Pancreas (tissue), 10 donors: ENCODE results near the gene B4GALNT3. TPM values are rescaled to one million over a fixed set of nuclear protein-coding genes. Genes with fewer than 3 reads are reported as not detected.
A peak's percentile ranks its signal among the peaks of the same experiment; 100 is the strongest.

Experiments used
- ATAC-seq, 4 donors: fragments of 200-7000 bp; cut with Tn5 transposase; one replicate each; pipeline versions ENCODE4 v1.8.0 to v1.9.1; 2020; ENCODE audit warnings: mild to moderate bottlenecking in 4 of 4, moderate library complexity in 4 of 4
- DNase-seq, 6 donors: peaks; one replicate each; pipeline ENCODE4 v3.0.0-alpha.2; 2020
- FAIRE-seq: peaks from 2 replicates; lab custom pipeline; 2012; peaks lifted over from hg19 to GRCh38; lab: Jason Lieb, UNC
- H3K27ac ChIP-seq, 4 donors: fragments of 200-600 bp; sonication (generic); 1 replicate in 3 of 4; 2 replicates in 1 of 4; pipeline versions ENCODE4 v1.5.0 to v1.8.0; 2020
- H3K27me3 ChIP-seq, 4 donors: fragments of 200-600 bp; one replicate each; pipeline ENCODE4 v1.8.0; 2021
- H3K36me3 ChIP-seq, 3 donors: fragments of 200-600 bp; sonication (generic) in 1 of 3; one replicate each; pipeline versions ENCODE4 v1.5.0 to v1.8.0; 2020 to 2021
- H3K4me1 ChIP-seq, 3 donors: fragments of 200-600 bp; one replicate each; pipeline ENCODE4 v1.8.0; 2021
- H3K4me3 ChIP-seq, 4 donors: fragments of 200-600 bp; sonication (generic) in 2 of 4; one replicate each; pipeline versions ENCODE4 v1.5.0 to v1.8.0; 2020 to 2021
- H3K9me3 ChIP-seq, 4 donors: fragments of 200-600 bp; one replicate each; pipeline ENCODE4 v1.8.0; 2021
- WGBS, 2 donors: extraction: QIAGEN DNeasy Blood & Tissue Kit; methylation state at CpG; one replicate each; pipeline ENCODE4 v1.1.7; 2013; 5-methylcytosine and 5-hydroxymethylcytosine counted together
- intact Hi-C, 3 donors: fragments of 100-400 bp; cut with DNase I; formaldehyde crosslinking; loops; one replicate each; pipeline versions ENCODE4 v1.11.1 to v1.14.2; 2022
- polyA plus RNA-seq, 2 donors: library from polyadenylated mRNA; stranded (reverse); fragments of 200-250 nt; gene quantifications; one replicate each; pipeline ENCODE4 v1.2.3, GENCODE V29; 2013
- total RNA-seq, 6 donors: library from RNA; stranded (reverse); fragmentation: NEBNext Ultra II Directional in 4 of 6; extraction: Animal tissue kit (Norgen Biotek cat#: 25700) in 4 of 6; gene quantifications; one replicate each; pipeline versions ENCODE4 v1.2.1 to v1.2.4, GENCODE V29; 2021 to 2023
- TF ChIP-seq, protein P1 (sequence below), 4 donors: fragments of 200-600 bp; sonication (generic) in 3 of 4; IDR thresholded peaks; one replicate each; pipeline versions ENCODE4 v1.5.0 to v1.8.0; 2021; ENCODE audit warnings: antibody characterized with exemption in 4 of 4
- donor health status: healthy with polysubstance abuse.
- donor health status: DM: no; HTN: no; CAD: no; lungs with moderate emphysema.
- donor health status: DM: no; HTN: no; CAD: no.
- donor health status: control.
- donor health status: control.
- donor health status: Bipolar disorder and iron deficiency.
- donor health status: DM: yes; HTN: yes; CAD: no.
- donor health status: DM: no; HTN: no; CAD: no.
- donor health status: DM: no; HTN: no; CAD: no.
- donor health status: DM: yes; HTN: yes; CAD: no.

B4GALNT3 gene
- total and polyA plus RNA-seq, 8 donors = 3.8 to 19.5 (median 7.7) TPM

DNA sequence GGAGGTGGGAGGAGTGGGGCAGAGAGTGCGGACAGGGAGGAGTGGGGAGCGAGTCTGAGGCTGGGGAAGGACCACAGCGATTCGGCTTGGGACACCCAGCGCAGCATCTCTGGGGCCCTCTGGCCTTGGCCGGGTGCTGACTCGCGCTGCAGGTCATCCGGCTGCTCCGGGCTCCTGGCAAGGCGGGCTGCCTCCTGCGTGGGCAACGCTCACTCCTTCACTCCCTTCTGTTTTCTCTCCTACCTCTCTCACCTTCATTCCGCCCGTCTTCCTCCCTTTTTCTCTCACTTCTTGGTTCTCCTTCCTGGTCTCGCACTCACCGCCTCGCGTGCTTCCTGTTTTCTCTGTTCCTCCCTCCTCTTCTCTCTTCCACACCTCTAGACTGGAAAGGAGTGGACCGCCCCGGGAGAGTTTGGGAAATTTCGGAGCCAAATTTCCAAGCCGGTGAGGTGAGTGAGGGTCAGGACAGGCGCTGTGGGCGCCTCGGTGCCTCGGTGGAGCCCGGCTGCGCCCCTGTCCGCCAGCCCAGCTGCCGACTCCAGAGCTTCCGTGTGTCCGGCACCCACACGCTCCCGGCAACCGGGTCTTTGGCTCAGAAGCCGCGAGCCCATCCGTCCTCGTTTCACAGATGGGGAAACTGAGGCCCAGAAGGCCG lies 86.7 kb downstream of the B4GALNT3 start:
- DNase-seq = no peak
- ATAC-seq = peak in 2 of 4 donors; percentile 9
- Histone ChIP-seq H3K4me1 (no peaks in the 10 kb centered on the region), H3K4me3 (no peak overlapping the region), H3K27me3 (peaks cover 0 to 3% (median 0%) of the 10 kb centered on the region in 4 donors), H3K27ac (no peak overlapping the region), H3K36me3 (no peaks in the 10 kb centered on the region), H3K9me3 (no peaks in the 10 kb centered on the region)
- WGBS, 2 donors = 62 to 72% methylated on average over 33 to 41 of the region's 41 CpGs
- no peak for FAIRE-seq
- TF ChIP-seq, protein P1, sequence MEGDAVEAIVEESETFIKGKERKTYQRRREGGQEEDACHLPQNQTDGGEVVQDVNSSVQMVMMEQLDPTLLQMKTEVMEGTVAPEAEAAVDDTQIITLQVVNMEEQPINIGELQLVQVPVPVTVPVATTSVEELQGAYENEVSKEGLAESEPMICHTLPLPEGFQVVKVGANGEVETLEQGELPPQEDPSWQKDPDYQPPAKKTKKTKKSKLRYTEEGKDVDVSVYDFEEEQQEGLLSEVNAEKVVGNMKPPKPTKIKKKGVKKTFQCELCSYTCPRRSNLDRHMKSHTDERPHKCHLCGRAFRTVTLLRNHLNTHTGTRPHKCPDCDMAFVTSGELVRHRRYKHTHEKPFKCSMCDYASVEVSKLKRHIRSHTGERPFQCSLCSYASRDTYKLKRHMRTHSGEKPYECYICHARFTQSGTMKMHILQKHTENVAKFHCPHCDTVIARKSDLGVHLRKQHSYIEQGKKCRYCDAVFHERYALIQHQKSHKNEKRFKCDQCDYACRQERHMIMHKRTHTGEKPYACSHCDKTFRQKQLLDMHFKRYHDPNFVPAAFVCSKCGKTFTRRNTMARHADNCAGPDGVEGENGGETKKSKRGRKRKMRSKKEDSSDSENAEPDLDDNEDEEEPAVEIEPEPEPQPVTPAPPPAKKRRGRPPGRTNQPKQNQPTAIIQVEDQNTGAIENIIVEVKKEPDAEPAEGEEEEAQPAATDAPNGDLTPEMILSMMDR (IDR thresholded peaks at IDR 0.05) = no peak
- intact Hi-C loops = loop anchor here (5.0 to 10.0 kb wide), 2 partner anchors 102 to 104 kb away; no protein-coding TSS in a partner anchor

DNA sequence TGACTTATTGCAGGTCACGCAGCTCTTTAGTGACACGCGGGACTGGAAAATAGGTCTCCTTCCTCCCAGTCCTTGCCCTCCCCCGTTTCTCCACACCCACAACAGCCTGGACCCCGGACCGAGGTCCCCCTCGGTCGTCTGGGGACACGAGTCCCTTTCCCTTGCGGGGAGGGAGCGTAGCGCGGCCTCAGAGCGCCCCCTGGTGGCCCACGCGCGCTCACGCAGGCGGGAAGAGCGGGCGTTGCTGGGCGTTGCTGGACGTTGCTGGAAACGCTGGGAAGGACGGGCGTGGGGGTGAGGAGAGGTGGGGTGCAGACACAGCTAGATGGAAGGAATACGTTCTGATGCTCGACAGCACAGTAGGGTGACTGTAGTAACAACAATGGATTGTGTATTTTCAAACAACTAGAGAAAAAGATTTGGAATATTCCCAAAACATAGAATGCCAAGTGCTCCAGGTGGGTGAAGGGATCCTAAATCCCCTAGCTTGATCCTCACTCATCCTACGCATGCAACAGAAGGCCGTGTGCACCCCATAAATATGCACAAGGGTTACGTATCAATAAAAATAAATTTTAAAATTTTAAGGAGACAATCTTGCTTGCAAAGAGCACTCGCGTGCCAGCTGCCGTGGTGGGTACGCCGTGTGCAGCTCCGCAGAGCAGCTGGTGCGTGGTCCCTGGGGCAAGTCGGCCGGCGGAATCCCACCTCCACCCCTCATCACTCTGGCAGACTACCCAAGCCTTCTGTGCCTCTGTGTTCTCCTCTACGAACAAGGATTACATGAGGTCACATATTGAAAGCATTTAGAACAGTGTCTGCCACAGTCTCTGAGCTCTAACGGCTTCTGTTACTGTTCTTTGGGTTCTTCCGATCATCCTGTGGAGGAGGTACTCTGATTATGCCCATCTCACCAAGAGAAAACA lies 87.4 kb downstream of the B4GALNT3 start:
- Histone ChIP-seq H3K36me3 (no peaks in the 10 kb centered on the region), H3K4me1 (no peaks in the 10 kb centered on the region), H3K4me3 (no peak overlapping the region), H3K9me3 (no peaks in the 10 kb centered on the region), H3K27me3 (peaks cover 0 to 3% (median 0%) of the 10 kb centered on the region in 4 donors), H3K27ac (no peak overlapping the region)
- peak in 4 of 6 donors; percentile 35 to 94 (median 78) for DNase-seq
- 24 to 25% methylated on average over 43 to 44 of the region's 44 CpGs for WGBS, 2 donors
- ATAC-seq = peak; percentile 88 to 93 (median 93)
- TF ChIP-seq, protein P1 (IDR thresholded peaks at IDR 0.05) = peak; percentile 96 to 98 (median 98)
- FAIRE-seq = no peak
- intact Hi-C loops = loop anchor here (5.0 to 10.0 kb wide), 2 partner anchors 102 to 105 kb away; no protein-coding TSS in a partner anchor

DNA sequence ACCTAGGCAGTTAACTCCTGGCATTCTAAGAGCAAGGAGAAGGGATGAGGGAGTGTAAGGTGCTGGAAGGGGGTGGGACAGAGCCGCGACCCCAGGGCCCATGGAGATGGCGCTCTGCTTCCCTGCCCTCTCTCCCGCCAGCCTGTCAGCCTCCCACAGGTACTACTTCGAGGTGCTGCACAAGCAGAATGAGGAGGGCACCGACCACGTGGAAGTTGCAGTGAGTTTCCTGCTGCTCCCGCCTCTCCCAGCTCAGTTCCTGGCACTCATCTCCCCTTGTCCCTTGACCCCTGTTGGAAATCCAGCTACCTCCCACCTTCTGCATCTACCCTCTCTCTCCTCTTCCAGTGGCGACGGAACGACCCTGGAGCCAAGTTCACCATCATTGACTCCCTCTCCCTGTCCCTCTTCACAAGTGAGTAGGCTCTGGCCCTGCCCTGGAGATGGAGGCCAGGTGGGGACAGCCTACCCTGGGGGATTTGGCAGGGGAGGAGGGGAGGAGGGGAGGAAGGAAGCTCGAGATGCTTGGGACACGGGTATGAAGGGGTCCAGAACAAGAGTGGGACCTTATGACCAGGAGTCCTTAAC lies 88.2 kb downstream of the B4GALNT3 start:
- ATAC-seq (no peak), FAIRE-seq (no peak), DNase-seq (no peak)
- Histone ChIP-seq H3K4me1 (no peaks in the 10 kb centered on the region), H3K27ac (no peak overlapping the region), H3K9me3 (no peaks in the 10 kb centered on the region), H3K27me3 (peaks cover 0 to 3% (median 0%) of the 10 kb centered on the region in 4 donors), H3K36me3 (no peaks in the 10 kb centered on the region), H3K4me3 (no peak overlapping the region)
- TF ChIP-seq, protein P1 (IDR thresholded peaks at IDR 0.05) = no peak
- 63 to 65% methylated on average over 13 of the region's 13 CpGs for WGBS, 2 donors
- intact Hi-C loops = loop anchor here (5.0 to 10.0 kb wide), 2 partner anchors 103 to 106 kb away; no protein-coding TSS in a partner anchor

- no peak overlapping the region for H3K4me3 ChIP-seq
- peaks cover 0 to 3% (median 0%) of the 10 kb centered on the region in 4 donors for H3K27me3 ChIP-seq
- H3K4me1 ChIP-seq = no peaks in the 10 kb centered on the region
- intact Hi-C loops = loop anchor here (5.0 to 10.0 kb wide), 2 partner anchors 105 to 107 kb away; no protein-coding TSS in a partner anchor
- FAIRE-seq = no peak
- H3K9me3 ChIP-seq = no peaks in the 10 kb centered on the region
- H3K27ac ChIP-seq = no peak overlapping the region
- no peak for ATAC-seq
- no peaks in the 10 kb centered on the region for H3K36me3 ChIP-seq
- TF ChIP-seq, protein P1 (IDR thresholded peaks at IDR 0.05) = no peak
- DNase-seq = no peak
- 85 to 87% methylated on average over 28 to 29 of the region's 29 CpGs for WGBS, 2 donors
These were observed 89.8 kb downstream of the B4GALNT3 start for GRCh38 chr12:549476-550082.
